ENCODE data around the gene PROM1. TPM values are rescaled to one million over a fixed set of nuclear protein-coding genes. Genes with fewer than 3 reads are reported as not detected.
A peak's percentile ranks its signal among the peaks of the same experiment; 100 is the strongest.

PROM1 gene
- total and polyA plus RNA-seq, 2 of the 13 experiments (the other 11 are each of a cell fraction or from before 2014, with no cell fraction given), result 3.9 to 16.4 TPM

GRCh38 chr4:15956179-15956850 is 127.5 kb downstream of the PROM1 start (continued):
- TF ChIP-seq, protein P1, sequence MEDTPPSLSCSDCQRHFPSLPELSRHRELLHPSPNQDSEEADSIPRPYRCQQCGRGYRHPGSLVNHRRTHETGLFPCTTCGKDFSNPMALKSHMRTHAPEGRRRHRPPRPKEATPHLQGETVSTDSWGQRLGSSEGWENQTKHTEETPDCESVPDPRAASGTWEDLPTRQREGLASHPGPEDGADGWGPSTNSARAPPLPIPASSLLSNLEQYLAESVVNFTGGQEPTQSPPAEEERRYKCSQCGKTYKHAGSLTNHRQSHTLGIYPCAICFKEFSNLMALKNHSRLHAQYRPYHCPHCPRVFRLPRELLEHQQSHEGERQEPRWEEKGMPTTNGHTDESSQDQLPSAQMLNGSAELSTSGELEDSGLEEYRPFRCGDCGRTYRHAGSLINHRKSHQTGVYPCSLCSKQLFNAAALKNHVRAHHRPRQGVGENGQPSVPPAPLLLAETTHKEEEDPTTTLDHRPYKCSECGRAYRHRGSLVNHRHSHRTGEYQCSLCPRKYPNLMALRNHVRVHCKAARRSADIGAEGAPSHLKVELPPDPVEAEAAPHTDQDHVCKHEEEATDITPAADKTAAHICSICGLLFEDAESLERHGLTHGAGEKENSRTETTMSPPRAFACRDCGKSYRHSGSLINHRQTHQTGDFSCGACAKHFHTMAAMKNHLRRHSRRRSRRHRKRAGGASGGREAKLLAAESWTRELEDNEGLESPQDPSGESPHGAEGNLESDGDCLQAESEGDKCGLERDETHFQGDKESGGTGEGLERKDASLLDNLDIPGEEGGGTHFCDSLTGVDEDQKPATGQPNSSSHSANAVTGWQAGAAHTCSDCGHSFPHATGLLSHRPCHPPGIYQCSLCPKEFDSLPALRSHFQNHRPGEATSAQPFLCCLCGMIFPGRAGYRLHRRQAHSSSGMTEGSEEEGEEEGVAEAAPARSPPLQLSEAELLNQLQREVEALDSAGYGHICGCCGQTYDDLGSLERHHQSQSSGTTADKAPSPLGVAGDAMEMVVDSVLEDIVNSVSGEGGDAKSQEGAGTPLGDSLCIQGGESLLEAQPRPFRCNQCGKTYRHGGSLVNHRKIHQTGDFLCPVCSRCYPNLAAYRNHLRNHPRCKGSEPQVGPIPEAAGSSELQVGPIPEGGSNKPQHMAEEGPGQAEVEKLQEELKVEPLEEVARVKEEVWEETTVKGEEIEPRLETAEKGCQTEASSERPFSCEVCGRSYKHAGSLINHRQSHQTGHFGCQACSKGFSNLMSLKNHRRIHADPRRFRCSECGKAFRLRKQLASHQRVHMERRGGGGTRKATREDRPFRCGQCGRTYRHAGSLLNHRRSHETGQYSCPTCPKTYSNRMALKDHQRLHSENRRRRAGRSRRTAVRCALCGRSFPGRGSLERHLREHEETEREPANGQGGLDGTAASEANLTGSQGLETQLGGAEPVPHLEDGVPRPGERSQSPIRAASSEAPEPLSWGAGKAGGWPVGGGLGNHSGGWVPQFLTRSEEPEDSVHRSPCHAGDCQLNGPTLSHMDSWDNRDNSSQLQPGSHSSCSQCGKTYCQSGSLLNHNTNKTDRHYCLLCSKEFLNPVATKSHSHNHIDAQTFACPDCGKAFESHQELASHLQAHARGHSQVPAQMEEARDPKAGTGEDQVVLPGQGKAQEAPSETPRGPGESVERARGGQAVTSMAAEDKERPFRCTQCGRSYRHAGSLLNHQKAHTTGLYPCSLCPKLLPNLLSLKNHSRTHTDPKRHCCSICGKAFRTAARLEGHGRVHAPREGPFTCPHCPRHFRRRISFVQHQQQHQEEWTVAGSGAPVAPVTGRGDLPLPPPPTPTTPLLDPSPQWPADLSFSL (CRISPR knock-in tag; IDR thresholded peaks at IDR 0.05), result no peak
- TF ChIP-seq FOXK2 (IDR thresholded peaks at IDR 0.05) (no peak), RAD21 (CRISPR knock-in tag; IDR thresholded peaks at IDR 0.05) (peak; percentile 76), RELA (CRISPR knock-in tag; IDR thresholded peaks at IDR 0.05) (no peak), CEBPB (IDR thresholded peaks at IDR 0.05; ENCODE audit: borderline replicate concordance, low read depth, low read length) (no peak), RXRB (CRISPR knock-in tag; IDR thresholded peaks at IDR 0.05; ENCODE audit: borderline replicate concordance) (0 out of 2 replicates have a peak, but pooled peaks have one; percentile 16), NFAT5 (CRISPR knock-in tag; IDR thresholded peaks at IDR 0.05) (no peak), ZNF282 (IDR thresholded peaks at IDR 0.05; ENCODE audit: partially characterized antibody) (no peak), ZSCAN25 (CRISPR knock-in tag; IDR thresholded peaks at IDR 0.05) (no peak), ZBTB21 (CRISPR knock-in tag; IDR thresholded peaks at IDR 0.05) (no peak), THAP11 (CRISPR knock-in tag; IDR thresholded peaks at IDR 0.05) (0 out of 2 replicates have a peak, but pooled peaks have one; percentile 17), ZSCAN22 (CRISPR knock-in tag; IDR thresholded peaks at IDR 0.05) (no peak)
- TF ChIP-seq, protein P2, sequence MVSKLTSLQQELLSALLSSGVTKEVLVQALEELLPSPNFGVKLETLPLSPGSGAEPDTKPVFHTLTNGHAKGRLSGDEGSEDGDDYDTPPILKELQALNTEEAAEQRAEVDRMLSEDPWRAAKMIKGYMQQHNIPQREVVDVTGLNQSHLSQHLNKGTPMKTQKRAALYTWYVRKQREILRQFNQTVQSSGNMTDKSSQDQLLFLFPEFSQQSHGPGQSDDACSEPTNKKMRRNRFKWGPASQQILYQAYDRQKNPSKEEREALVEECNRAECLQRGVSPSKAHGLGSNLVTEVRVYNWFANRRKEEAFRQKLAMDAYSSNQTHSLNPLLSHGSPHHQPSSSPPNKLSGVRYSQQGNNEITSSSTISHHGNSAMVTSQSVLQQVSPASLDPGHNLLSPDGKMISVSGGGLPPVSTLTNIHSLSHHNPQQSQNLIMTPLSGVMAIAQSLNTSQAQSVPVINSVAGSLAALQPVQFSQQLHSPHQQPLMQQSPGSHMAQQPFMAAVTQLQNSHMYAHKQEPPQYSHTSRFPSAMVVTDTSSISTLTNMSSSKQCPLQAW (CRISPR knock-in tag; IDR thresholded peaks at IDR 0.05), result 0 out of 2 replicates have a peak, but pooled peaks have one; percentile 25
- TF ChIP-seq, protein P3, sequence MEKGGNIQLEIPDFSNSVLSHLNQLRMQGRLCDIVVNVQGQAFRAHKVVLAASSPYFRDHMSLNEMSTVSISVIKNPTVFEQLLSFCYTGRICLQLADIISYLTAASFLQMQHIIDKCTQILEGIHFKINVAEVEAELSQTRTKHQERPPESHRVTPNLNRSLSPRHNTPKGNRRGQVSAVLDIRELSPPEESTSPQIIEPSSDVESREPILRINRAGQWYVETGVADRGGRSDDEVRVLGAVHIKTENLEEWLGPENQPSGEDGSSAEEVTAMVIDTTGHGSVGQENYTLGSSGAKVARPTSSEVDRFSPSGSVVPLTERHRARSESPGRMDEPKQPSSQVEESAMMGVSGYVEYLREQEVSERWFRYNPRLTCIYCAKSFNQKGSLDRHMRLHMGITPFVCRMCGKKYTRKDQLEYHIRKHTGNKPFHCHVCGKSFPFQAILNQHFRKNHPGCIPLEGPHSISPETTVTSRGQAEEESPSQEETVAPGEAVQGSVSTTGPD (CRISPR knock-in tag; IDR thresholded peaks at IDR 0.05), result no peak

Measured in HepG2 (cell line).